Heart left ventricle (tissue), 16 donors: Measurements from ENCODE around the gene GLRX3. TPM values are rescaled to one million over a fixed set of nuclear protein-coding genes. Genes with fewer than 3 reads are reported as not detected.

ENCODE experiments used
- ATAC-seq, 4 donors: fragments of 200-7000 bp; cut with Tn5 transposase; one replicate each; pipeline ENCODE4 v1.9.1; 2020 to 2022; ENCODE audit warnings: moderate library complexity in 4 of 4, mild to moderate bottlenecking in 3 of 4, moderate number of reproducible peaks in 1 of 4
- DNase-seq, 5 donors: peaks; one replicate each; pipeline ENCODE4 v3.0.0-alpha.2; 2020
- H3K27ac ChIP-seq, 12 donors: fragments of 200-600 bp; sonication (generic) in 4 of 12; one replicate each; pipeline versions ENCODE4 v1.5.0 to v1.8.0; 2016 to 2022; ENCODE audit warnings: mild to moderate bottlenecking in 2 of 12
- H3K27me3 ChIP-seq, 9 donors: fragments of 200-600 bp; sonication (generic) in 2 of 9; one replicate each; pipeline versions ENCODE4 v1.5.1 to v1.8.0; 2016 to 2022; ENCODE audit warnings: mild to moderate bottlenecking in 3 of 9
- H3K36me3 ChIP-seq, 9 donors: fragments of 200-600 bp; sonication (generic) in 2 of 9; one replicate each; pipeline versions ENCODE4 v1.5.0 to v1.8.0; 2018 to 2022; ENCODE audit warnings: mild to moderate bottlenecking in 2 of 9
- H3K4me1 ChIP-seq, 12 donors: fragments of 200-600 bp; sonication (generic) in 4 of 12; one replicate each; pipeline versions ENCODE4 v1.5.0 to v1.8.0; 2016 to 2022; ENCODE audit warnings: mild to moderate bottlenecking in 3 of 12
- H3K4me3 ChIP-seq, 12 donors: fragments of 200-600 bp; sonication (generic) in 4 of 12; one replicate each; pipeline versions ENCODE4 v1.5.0 to v1.8.0; 2017 to 2022; ENCODE audit warnings: mild to moderate bottlenecking in 9 of 12, moderate library complexity in 4 of 12
- H3K9me3 ChIP-seq, 12 donors: fragments of 200-600 bp; sonication (generic) in 4 of 12; one replicate each; pipeline versions ENCODE4 v1.5.0 to v1.8.0; 2016 to 2022; ENCODE audit warnings: mild to moderate bottlenecking in 1 of 12
- POLR2A ChIP-seq, 2 donors: fragments of 450-650 bp; IDR thresholded peaks; one replicate each; pipeline ENCODE4 v1.6.1; 2017; ENCODE audit warnings: antibody characterized with exemption in 2 of 2, mild to moderate bottlenecking in 2 of 2, moderate library complexity in 2 of 2
- WGBS, 4 donors: extraction: QIAGEN DNeasy Blood & Tissue Kit in 2 of 4; methylation state at CpG; one replicate each; pipeline versions ENCODE4 v1.1.5 to v1.1.7; 2013 to 2018; 5-methylcytosine and 5-hydroxymethylcytosine counted together
- intact Hi-C, 10 donors: fragments of 100-400 bp; cut with DNase I; formaldehyde crosslinking; loops; one replicate each; pipeline versions ENCODE4 v1.11.1 to v1.14.2; 2022
- polyA plus RNA-seq, 2 donors: library from polyadenylated mRNA; stranded (reverse); fragments of 200-250 nt; gene quantifications; one replicate each; pipeline ENCODE4 v1.2.3, GENCODE V29; 2013
- total RNA-seq, 9 donors: library from RNA; depleted of rRNA in 2 of 9; stranded (reverse); fragments of >200 nt in 2 of 9; fragmentation: NEBNext Ultra II Directional in 3 of 9; extraction: Animal tissue kit (Norgen Biotek cat#: 25700) in 3 of 9; gene quantifications; one replicate each; pipeline versions ENCODE4 v1.1.0 to v1.2.4, GENCODE V29; 2016 to 2023
- TF ChIP-seq, protein P1 (sequence below), 12 donors: fragments of 200-600 bp; sonication (generic) in 4 of 12; IDR thresholded peaks; one replicate each; pipeline versions ENCODE4 v1.5.0 to v1.8.0; 2018 to 2022; ENCODE audit warnings: antibody characterized with exemption in 12 of 12, mild to moderate bottlenecking in 5 of 12
- donor health status: ischemic (EF 13 %, LVEDD 7.1; RV severe dilation, severe dysfunction).
- donor health status: healthy with polysubstance abuse.
- donor health status: DM: no; HTN: yes; CAD: no.
- donor health status: DM: no; HTN: no; CAD: no.
- donor health status: ischemic (EF 25% LVEDD 6.9; RV normal size, moderate dysfunction).
- donor health status: ischemic (EF 25% LVEDD 5.7; RV mildly dilated, moderate dysfunction).
- donor health status: healthy.
- donor health status: DM: yes; HTN: yes; CAD: no.
- donor health status: ischemic (EF 35%, LVEDD 5.7; RV mildly dilated, moderate dysfunction).
- donor health status: nonischemic (EF 11% LVEDD 7.7; RV severe dilation, severe dysfunction).
- donor health status: DM: yes; HTN: yes; CAD: no.
- donor health status: PGD.
- donor health status: ischemic (EF 29% LVEDD 5.4; RV normal size, mild dysfunction).
- donor health status: nonischemic (EF 23%, LVEDD 6.1; RV moderate dilation, normal function).

GLRX3 gene
- total and polyA plus RNA-seq, 11 donors: 54.0 to 180 (median 66.4) TPM

DNA sequence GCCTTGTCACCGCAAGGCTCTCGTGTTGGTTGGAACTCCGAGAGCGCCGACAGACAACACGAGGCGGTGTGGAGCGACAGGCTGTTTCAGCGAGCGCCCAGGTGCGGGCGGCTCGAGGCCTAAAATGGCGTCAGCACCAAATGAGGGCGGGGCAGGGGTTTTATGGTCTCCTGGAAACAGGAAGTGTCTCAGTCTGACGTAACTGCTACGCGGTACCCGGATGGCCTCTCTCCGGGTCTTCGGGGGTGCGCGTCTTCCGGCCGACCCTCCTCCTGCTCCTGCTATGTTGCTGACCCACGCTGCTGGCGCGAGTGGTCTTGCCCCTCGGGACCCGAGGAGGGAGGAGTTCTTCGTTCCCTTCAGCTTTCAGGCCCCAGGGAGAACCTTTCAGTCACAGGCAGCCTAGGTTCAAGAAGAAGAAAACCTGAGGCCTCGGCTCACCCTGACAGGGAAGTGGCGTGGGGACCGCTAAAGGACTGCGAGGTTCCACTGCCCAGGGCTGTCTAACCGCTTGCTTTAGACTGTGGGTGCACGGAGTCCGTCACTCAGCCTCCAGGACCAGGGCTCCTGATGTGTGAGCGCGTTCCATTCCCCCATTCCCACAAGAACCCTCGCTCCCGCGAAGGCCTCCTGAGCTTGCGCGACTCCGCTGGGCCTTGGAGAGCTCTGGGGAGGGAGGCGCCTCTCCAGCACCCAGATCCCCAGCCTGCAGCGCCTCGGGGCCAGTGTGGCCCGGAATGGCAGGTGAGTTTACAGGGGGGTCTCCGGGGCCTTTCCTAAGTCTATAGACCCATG lies 77.3 kb downstream of the GLRX3 start:
- no peaks in the 10 kb centered on the region for H3K9me3 ChIP-seq
- no peaks in the 10 kb centered on the region for H3K36me3 ChIP-seq
- 92 to 95% (median 93%) methylated on average over 45 to 51 of the region's 51 CpGs for WGBS, 4 donors
- H3K27ac ChIP-seq: no peak overlapping the region
- no peaks in the 10 kb centered on the region for H3K4me1 ChIP-seq
- ATAC-seq: no peak
- peak in 1 of 5 donors; percentile 18 for DNase-seq
- no peaks in the 10 kb centered on the region for H3K27me3 ChIP-seq
- H3K4me3 ChIP-seq: no peak overlapping the region
- intact Hi-C loops: no loop called here
- TF ChIP-seq, protein P1, sequence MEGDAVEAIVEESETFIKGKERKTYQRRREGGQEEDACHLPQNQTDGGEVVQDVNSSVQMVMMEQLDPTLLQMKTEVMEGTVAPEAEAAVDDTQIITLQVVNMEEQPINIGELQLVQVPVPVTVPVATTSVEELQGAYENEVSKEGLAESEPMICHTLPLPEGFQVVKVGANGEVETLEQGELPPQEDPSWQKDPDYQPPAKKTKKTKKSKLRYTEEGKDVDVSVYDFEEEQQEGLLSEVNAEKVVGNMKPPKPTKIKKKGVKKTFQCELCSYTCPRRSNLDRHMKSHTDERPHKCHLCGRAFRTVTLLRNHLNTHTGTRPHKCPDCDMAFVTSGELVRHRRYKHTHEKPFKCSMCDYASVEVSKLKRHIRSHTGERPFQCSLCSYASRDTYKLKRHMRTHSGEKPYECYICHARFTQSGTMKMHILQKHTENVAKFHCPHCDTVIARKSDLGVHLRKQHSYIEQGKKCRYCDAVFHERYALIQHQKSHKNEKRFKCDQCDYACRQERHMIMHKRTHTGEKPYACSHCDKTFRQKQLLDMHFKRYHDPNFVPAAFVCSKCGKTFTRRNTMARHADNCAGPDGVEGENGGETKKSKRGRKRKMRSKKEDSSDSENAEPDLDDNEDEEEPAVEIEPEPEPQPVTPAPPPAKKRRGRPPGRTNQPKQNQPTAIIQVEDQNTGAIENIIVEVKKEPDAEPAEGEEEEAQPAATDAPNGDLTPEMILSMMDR (IDR thresholded peaks at IDR 0.05): no peak
- TF ChIP-seq POLR2A (IDR thresholded peaks at IDR 0.05): no peak

DNA sequence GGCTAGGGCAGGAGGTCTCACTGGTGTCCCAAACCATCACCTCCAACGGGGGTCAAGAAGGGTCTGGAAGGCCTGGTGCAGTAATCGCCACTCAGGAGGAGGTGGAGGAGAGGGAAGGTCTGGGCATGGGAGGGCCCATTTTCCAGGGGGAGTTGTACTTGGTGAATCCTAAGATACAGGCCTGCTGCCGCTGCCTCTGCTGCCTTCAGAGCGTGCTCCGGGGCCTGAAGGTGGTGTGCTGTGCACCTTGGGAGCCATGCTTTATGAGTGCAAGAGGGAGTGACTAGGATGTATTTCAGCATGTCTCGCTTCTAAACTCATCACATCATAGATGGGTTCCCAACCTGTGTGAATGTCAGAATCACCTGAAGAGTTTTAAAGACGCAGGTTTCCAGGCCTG lies 78.2 kb downstream of the GLRX3 start:
- H3K4me3 ChIP-seq: no peak overlapping the region
- H3K27ac ChIP-seq: no peak overlapping the region
- no peaks in the 10 kb centered on the region for H3K4me1 ChIP-seq
- intact Hi-C loops: no loop called here
- no peaks in the 10 kb centered on the region for H3K27me3 ChIP-seq
- no peak for TF ChIP-seq POLR2A (IDR thresholded peaks at IDR 0.05)
- TF ChIP-seq, protein P1 (IDR thresholded peaks at IDR 0.05): no peak
- ATAC-seq (no peak), DNase-seq (no peak)
- H3K9me3 ChIP-seq: no peaks in the 10 kb centered on the region
- 84 to 97% (median 95%) methylated on average over 7 of the region's 7 CpGs for WGBS, 4 donors
- H3K36me3 ChIP-seq: no peaks in the 10 kb centered on the region

DNA sequence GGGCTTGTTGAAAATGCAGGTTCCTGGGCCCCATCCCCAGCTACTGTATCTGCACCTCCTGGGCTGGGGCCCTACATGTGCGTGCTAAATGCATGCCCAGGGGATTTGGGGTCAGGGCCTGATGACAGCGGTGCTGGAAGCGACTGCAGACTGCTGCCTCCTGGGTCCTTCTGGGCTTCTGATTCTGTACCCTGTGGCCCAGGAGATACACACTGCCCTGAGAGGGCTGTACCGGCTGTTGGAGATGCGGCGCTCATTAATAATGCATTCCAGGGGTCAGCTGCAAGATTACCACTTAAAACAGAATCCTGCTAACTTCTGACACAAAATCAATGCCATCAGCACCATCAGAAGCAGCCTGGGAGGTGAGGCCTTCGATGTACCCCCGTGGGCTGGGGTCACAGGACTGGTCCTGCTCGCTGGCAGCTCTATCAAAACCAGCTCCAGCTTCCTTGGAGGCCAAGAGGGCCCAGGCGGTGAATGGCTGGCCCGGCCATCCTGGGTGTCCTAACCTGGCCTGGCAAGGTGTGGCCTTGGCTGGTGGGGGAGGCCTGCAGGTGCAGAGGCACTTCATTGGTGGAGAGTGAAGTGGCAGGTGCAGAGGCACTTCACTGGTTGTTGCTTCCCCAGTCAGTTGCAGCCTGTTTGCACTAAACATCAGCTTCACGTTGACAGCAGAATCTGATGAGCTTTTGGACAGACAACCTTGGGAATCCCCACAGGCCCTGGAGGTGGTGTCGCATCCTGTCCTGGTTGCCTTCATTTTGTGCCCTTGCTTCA lies 79.2 kb downstream of the GLRX3 start:
- intact Hi-C loops: no loop called here
- Histone ChIP-seq H3K9me3 (no peaks in the 10 kb centered on the region), H3K4me1 (no peaks in the 10 kb centered on the region), H3K27ac (no peak overlapping the region), H3K27me3 (no peaks in the 10 kb centered on the region), H3K4me3 (no peak overlapping the region), H3K36me3 (no peaks in the 10 kb centered on the region)
- 78 to 83% (median 80%) methylated on average over 10 to 13 of the region's 13 CpGs for WGBS, 4 donors
- ATAC-seq (no peak), DNase-seq (peak in 2 of 5 donors; percentile 4 to 59)
- TF ChIP-seq, protein P1 (IDR thresholded peaks at IDR 0.05): no peak
- no peak for TF ChIP-seq POLR2A (IDR thresholded peaks at IDR 0.05)

DNA sequence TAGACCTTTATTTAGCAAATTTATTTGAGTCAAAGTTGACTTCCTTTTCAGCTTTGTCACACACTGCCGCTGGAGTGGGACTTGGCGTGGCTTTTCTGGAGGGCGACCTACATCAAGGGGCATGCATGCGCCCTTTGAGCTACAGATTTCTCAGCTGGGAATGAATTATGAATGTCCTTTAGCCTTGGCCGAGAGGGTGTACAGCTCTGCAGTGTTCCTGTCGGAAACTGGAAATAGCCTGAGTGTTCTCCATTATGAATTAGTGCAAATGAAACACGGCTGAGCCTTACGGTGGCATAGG lies 79.7 kb downstream of the GLRX3 start:
- ATAC-seq: no peak

More for the DNA sequence above, 79.7 kb downstream of the GLRX3 start:
- Histone ChIP-seq H3K4me1 (no peaks in the 10 kb centered on the region), H3K27me3 (no peaks in the 10 kb centered on the region), H3K36me3 (no peaks in the 10 kb centered on the region), H3K27ac (no peak overlapping the region), H3K4me3 (no peak overlapping the region), H3K9me3 (no peaks in the 10 kb centered on the region)
- no peak for TF ChIP-seq POLR2A (IDR thresholded peaks at IDR 0.05)
- TF ChIP-seq, protein P1 (IDR thresholded peaks at IDR 0.05): no peak
- intact Hi-C loops: no loop called here
- WGBS, 4 donors: 67 to 84% (median 73%) methylated on average over 8 of the region's 8 CpGs
- peak in 1 of 5 donors; percentile 5 for DNase-seq
